OCI-M1 (cell line): ENCODE measurements around the gene BARX1.

ENCODE experiments used
- DNase-seq: peaks from one replicate; lab custom pipeline; 2025; lab: John Stamatoyannopoulos, UW

BARX1 gene

GRCh38 chr9:93917121-93917853, 37.9 kb downstream of the BARX1 start:
- DNase-seq, result no peak

GRCh38 chr9:93916358-93916757, 38.8 kb downstream of the BARX1 start:
- DNase-seq, result no peak

GRCh38 chr9:93911801-93912554, 43.2 kb downstream of the BARX1 start:
- no peak for DNase-seq

GRCh38 chr9:93911136-93911745, 43.9 kb downstream of the BARX1 start:
- no peak for DNase-seq

- no peak for DNase-seq
These were observed 44.6 kb downstream of the BARX1 start for GRCh38 chr9:93910598-93910997.

- no peak for DNase-seq
These were observed 45.0 kb downstream of the BARX1 start for GRCh38 chr9:93910196-93910595.

GRCh38 chr9:93909242-93909616, 45.9 kb downstream of the BARX1 start:
- DNase-seq, result no peak

GRCh38 chr9:93908591-93909241, 46.4 kb downstream of the BARX1 start:
- no peak for DNase-seq

- DNase-seq, result no peak
These were observed 47.5 kb downstream of the BARX1 start for GRCh38 chr9:93907551-93908199.

GRCh38 chr9:93906195-93906880, 48.8 kb downstream of the BARX1 start:
- DNase-seq, result no peak

- no peak for DNase-seq
These were observed 49.6 kb downstream of the BARX1 start for GRCh38 chr9:93905473-93906133.

GRCh38 chr9:93904649-93905472, 50.3 kb downstream of the BARX1 start:
- DNase-seq, result no peak

GRCh38 chr9:93903886-93904648, 51.1 kb downstream of the BARX1 start:
- no peak for DNase-seq

GRCh38 chr9:93902780-93903655, 52.1 kb downstream of the BARX1 start:
- no peak for DNase-seq

GRCh38 chr9:93902051-93902779, 52.9 kb downstream of the BARX1 start:
- DNase-seq, result no peak
